ENCODE data around the gene TMEM169. TPM values are rescaled to one million over a fixed set of nuclear protein-coding genes. Genes with fewer than 3 reads are reported as not detected.

Gene TMEM169
- total RNA-seq, 2 donors from 2014 or later = 1.4 to 1.5 TPM

DNA sequence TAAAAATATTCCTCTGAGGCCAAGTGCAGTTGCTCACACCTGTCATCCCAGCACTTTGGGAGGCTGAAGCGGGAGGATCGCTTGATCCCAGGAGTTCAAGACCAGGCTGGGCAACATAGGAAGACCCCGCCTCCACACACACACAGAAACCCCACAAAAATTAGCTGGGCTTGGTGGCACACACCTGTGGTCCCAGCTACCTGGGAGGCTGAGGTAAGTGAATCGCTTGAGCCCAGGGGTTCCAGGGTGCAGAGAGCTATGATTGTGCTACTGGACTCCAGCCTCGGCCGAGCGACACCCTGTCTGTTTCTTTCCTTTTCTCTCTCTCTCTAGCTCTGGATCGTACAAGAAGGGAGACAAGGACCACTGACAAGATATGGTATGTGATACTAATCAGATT, 25.6 kb downstream of the TMEM169 start:
- H3K27ac Mint-ChIP-seq = no peak overlapping the region
- peaks cover 37% of the 10 kb centered on the region for H3K36me3 Mint-ChIP-seq (ENCODE audit: low read depth)
- no peaks in the 10 kb centered on the region for H3K27me3 Mint-ChIP-seq
- peak overlapping the region; percentile 97 for H3K4me3 Mint-ChIP-seq
- peaks cover 16% of the 10 kb centered on the region for H3K4me1 Mint-ChIP-seq
- H3K9me3 Mint-ChIP-seq = no peaks in the 10 kb centered on the region
- ATAC-seq (replicated peaks) = no peak

- H3K36me3 Mint-ChIP-seq (ENCODE audit: low read depth) = peaks cover 42% of the 10 kb centered on the region
- ATAC-seq (replicated peaks) = no peak
- peaks cover 19% of the 10 kb centered on the region for H3K4me1 Mint-ChIP-seq
- no peaks in the 10 kb centered on the region for H3K9me3 Mint-ChIP-seq
- no peaks in the 10 kb centered on the region for H3K27me3 Mint-ChIP-seq
- no peak overlapping the region for H3K27ac Mint-ChIP-seq
- peak overlapping the region; percentile 97 for H3K4me3 Mint-ChIP-seq
These were observed 26.0 kb downstream of the TMEM169 start for GRCh38 chr2:216107760-216108159.

- Mint-ChIP-seq H3K27me3 (no peaks in the 10 kb centered on the region), H3K9me3 (no peaks in the 10 kb centered on the region), H3K36me3 (ENCODE audit: low read depth) (peaks cover 48% of the 10 kb centered on the region), H3K4me1 (peaks cover 25% of the 10 kb centered on the region), H3K4me3 (peak overlapping the region; percentile 97), H3K27ac (peak overlapping the region; percentile 100)
- no peak for ATAC-seq (replicated peaks)
These were observed 26.7 kb downstream of the TMEM169 start for GRCh38 chr2:216108310-216108966.

DNA sequence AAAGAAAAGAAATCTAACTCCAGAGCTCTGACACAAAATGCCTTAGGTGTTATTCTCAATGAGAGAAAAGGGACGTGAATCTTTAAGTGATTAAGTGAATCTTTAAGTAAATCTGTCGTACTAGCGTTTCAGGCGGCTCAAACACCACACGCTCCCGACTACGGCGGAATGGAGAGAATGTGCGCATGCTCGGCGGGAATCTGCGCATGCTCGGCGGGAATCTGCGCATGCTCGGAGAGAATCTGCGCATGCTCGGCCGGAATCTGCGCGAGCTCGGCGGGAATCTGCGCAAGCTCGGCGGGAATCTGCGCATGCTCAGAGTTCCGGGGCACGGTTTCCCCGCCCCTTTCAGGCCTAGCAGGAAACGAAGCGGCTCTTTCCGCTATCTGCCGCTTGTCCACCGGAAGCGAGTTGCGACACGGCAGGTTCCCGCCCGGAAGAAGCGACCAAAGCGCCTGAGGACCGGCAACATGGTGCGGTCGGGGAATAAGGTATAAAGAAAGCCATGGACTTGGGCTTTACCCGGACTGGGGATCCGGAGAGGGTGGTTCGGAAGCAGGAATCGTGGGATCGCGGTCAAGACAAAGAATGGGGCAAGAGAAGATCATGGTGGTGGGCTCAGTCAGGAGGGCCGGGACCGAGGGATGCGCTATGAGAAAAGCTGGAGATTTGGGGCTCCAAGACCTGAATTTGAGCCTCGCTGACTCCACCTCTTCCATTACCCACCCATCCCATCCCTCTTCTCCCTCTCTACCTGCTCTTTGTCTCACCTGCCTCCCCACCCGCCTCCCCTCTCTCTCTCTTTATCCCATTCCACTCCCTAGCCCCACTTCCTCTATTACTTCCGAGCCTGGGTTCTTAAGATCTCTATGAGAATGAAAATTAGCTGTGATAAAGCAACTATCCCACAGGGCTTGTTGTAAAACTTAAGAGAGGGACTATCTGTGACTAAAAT, 27.5 kb downstream of the TMEM169 start, which contains the start of gene XRCC5:
TSS of gene XRCC5 (plus strand) at position 382 of the 955 bp plus-strand sequence. CDS start at position 471, 89 bp downstream.
- peak; percentile 77 for ATAC-seq (replicated peaks)
- H3K4me1 Mint-ChIP-seq = peaks cover 33% of the 10 kb centered on the region
- H3K27me3 Mint-ChIP-seq = no peaks in the 10 kb centered on the region
- peak within 1 kb of the TSS; percentile 100 for H3K27ac Mint-ChIP-seq
- peaks cover 57% of the 10 kb centered on the region for H3K36me3 Mint-ChIP-seq (ENCODE audit: low read depth)
- no peaks in the 10 kb centered on the region for H3K9me3 Mint-ChIP-seq
- H3K4me3 Mint-ChIP-seq = peak within 1 kb of the TSS; percentile 97

DNA sequence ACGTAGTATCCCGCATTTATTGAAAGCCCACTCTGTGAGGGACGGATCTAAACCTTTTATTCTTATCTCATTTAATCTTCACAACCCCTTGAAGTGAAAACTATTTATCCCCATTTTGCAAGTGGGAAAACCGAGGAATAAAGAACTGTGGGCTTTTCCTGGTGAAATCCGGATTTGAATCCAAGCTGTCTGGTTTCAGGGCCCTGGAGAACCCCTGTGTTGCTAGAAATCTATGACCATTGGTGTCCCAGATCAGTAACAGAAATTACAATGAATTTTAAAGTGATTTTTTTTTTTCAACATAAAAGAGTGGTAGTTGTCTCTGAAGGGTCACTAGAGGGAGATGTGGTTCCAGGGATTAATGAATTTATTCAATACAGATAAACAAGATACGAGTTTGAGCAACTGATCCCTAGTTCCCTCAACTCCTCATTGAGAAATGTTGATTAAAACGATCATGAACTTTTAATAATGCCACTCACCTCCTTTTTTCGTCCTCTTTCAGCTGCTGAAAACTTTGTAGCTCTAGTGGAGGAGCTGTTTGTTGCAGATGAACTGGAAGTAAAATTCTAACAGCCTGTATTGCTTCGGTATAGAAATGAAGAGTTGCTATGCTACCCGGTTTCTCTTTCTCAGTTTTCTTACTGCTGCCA, 28.4 kb downstream of the TMEM169 start:
- H3K9me3 Mint-ChIP-seq = no peaks in the 10 kb centered on the region
- peaks cover 65% of the 10 kb centered on the region for H3K36me3 Mint-ChIP-seq (ENCODE audit: low read depth)
- H3K4me3 Mint-ChIP-seq = peak overlapping the region; percentile 97
- H3K27ac Mint-ChIP-seq = peak overlapping the region; percentile 100
- no peaks in the 10 kb centered on the region for H3K27me3 Mint-ChIP-seq
- ATAC-seq (replicated peaks) = no peak
- peaks cover 42% of the 10 kb centered on the region for H3K4me1 Mint-ChIP-seq

GRCh38 chr2:216110620-216111019, 28.9 kb downstream of the TMEM169 start:
- H3K4me1 Mint-ChIP-seq = peaks cover 44% of the 10 kb centered on the region
- H3K9me3 Mint-ChIP-seq = no peaks in the 10 kb centered on the region
- no peak for ATAC-seq (replicated peaks)
- peak overlapping the region; percentile 97 for H3K4me3 Mint-ChIP-seq
- H3K27me3 Mint-ChIP-seq = no peaks in the 10 kb centered on the region
- peaks cover 70% of the 10 kb centered on the region for H3K36me3 Mint-ChIP-seq (ENCODE audit: low read depth)
- peak overlapping the region; percentile 100 for H3K27ac Mint-ChIP-seq

DNA sequence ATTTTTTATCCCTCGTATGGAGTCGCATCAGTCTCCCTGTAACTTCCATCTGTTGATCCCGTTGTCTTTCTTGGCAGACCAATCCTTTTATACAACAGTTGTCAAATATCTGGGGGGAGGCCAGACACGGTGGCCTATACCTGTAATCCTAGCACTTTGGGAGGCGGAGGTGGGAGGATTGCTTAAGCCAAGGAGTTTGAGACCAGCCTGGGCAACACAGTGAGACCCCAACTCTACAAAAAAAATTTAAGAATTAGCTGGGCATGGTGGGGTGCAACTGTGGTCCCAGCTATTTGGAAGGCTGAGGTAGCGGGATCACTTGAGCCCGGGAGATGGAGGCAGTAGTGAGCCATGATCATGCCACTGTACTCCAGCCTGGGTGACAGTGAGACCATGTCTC, 29.4 kb downstream of the TMEM169 start:
- no peaks in the 10 kb centered on the region for H3K27me3 Mint-ChIP-seq
- H3K4me1 Mint-ChIP-seq = peaks cover 45% of the 10 kb centered on the region
- peak overlapping the region; percentile 97 for H3K4me3 Mint-ChIP-seq
- no peaks in the 10 kb centered on the region for H3K9me3 Mint-ChIP-seq
- H3K36me3 Mint-ChIP-seq (ENCODE audit: low read depth) = peaks cover 75% of the 10 kb centered on the region
- no peak for ATAC-seq (replicated peaks)
- peak overlapping the region; percentile 100 for H3K27ac Mint-ChIP-seq

DNA sequence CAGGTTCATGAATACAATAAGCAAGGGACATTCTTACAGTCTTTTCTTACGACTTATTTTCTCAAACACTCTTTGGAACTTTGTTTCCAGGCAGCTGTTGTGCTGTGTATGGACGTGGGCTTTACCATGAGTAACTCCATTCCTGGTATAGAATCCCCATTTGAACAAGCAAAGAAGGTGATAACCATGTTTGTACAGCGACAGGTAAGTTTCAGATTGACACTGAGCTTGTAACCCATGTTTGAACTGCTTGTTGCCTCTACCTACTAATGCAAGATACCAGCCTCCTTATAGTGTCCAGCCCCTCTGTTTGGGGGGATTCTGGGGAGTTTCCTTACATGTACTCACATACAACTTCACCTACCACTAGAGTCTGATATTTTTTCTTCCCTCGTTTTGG, 31.2 kb downstream of the TMEM169 start:
- H3K9me3 Mint-ChIP-seq = no peaks in the 10 kb centered on the region
- H3K4me1 Mint-ChIP-seq = peaks cover 56% of the 10 kb centered on the region
- peak overlapping the region; percentile 100 for H3K27ac Mint-ChIP-seq
- no peaks in the 10 kb centered on the region for H3K27me3 Mint-ChIP-seq
- ATAC-seq (replicated peaks) = peak; percentile 46
- peak overlapping the region; percentile 97 for H3K4me3 Mint-ChIP-seq
- peaks cover 93% of the 10 kb centered on the region for H3K36me3 Mint-ChIP-seq (ENCODE audit: low read depth)

DNA sequence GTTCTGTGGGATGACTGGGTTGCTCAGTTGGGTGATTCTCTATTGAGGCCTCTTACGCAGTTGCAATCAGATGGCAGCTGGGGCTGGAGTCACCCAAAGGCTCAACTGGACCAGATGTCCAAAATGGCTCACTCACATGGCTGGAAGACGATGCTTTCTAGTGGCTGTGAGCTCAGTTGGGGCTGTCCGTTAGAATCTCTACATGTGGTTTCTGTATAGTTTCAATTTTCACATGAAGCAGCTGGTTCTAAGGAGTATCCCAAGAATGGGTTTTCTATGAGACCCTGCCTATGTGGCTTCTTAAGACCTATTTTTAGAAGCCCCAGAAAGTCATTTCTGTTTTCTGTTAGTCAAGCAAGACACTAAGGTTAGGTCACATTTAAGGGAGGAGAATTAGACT, 31.9 kb downstream of the TMEM169 start:
- ATAC-seq (replicated peaks) = peak; percentile 18
- Mint-ChIP-seq H3K9me3 (no peaks in the 10 kb centered on the region), H3K4me1 (peaks cover 60% of the 10 kb centered on the region), H3K27me3 (no peaks in the 10 kb centered on the region), H3K27ac (peak overlapping the region; percentile 100), H3K4me3 (peak overlapping the region; percentile 97), H3K36me3 (ENCODE audit: low read depth) (peaks cover 100% of the 10 kb centered on the region)

GRCh38 chr2:216114382-216114713, 32.6 kb downstream of the TMEM169 start:
- H3K36me3 Mint-ChIP-seq (ENCODE audit: low read depth) = peaks cover 100% of the 10 kb centered on the region
- H3K27ac Mint-ChIP-seq = peak overlapping the region; percentile 100
- no peaks in the 10 kb centered on the region for H3K27me3 Mint-ChIP-seq
- H3K4me3 Mint-ChIP-seq = peak overlapping the region; percentile 97
- ATAC-seq (replicated peaks) = peak; percentile 7
- H3K9me3 Mint-ChIP-seq = no peaks in the 10 kb centered on the region
- peaks cover 60% of the 10 kb centered on the region for H3K4me1 Mint-ChIP-seq

- H3K4me1 Mint-ChIP-seq = peaks cover 64% of the 10 kb centered on the region
- ATAC-seq (replicated peaks) = peak; percentile 78
- H3K27ac Mint-ChIP-seq = peak overlapping the region; percentile 100
These were observed 33.2 kb downstream of the TMEM169 start for GRCh38 chr2:216114714-216115531.

DNA sequence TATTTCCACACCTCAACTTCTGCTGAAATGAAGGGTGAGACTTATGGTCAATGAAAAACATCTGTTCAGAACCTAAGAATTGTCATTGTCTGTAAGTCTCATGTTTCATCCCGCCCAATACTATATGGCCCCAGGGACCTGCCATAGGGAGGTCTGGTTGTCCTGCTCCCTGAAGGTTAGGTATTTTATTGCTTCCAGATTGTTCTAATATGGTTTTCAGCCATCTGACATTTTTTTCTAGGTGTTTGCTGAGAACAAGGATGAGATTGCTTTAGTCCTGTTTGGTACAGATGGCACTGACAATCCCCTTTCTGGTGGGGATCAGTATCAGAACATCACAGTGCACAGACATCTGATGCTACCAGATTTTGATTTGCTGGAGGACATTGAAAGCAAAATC, 34.7 kb downstream of the TMEM169 start:
- peak overlapping the region; percentile 87 for H3K27ac Mint-ChIP-seq

More at GRCh38 chr2:216114714-216115531, 33.2 kb downstream of the TMEM169 start:
- H3K4me3 Mint-ChIP-seq = peak overlapping the region; percentile 97
- no peaks in the 10 kb centered on the region for H3K9me3 Mint-ChIP-seq
- no peaks in the 10 kb centered on the region for H3K27me3 Mint-ChIP-seq
- H3K36me3 Mint-ChIP-seq (ENCODE audit: low read depth) = peaks cover 100% of the 10 kb centered on the region

DNA sequence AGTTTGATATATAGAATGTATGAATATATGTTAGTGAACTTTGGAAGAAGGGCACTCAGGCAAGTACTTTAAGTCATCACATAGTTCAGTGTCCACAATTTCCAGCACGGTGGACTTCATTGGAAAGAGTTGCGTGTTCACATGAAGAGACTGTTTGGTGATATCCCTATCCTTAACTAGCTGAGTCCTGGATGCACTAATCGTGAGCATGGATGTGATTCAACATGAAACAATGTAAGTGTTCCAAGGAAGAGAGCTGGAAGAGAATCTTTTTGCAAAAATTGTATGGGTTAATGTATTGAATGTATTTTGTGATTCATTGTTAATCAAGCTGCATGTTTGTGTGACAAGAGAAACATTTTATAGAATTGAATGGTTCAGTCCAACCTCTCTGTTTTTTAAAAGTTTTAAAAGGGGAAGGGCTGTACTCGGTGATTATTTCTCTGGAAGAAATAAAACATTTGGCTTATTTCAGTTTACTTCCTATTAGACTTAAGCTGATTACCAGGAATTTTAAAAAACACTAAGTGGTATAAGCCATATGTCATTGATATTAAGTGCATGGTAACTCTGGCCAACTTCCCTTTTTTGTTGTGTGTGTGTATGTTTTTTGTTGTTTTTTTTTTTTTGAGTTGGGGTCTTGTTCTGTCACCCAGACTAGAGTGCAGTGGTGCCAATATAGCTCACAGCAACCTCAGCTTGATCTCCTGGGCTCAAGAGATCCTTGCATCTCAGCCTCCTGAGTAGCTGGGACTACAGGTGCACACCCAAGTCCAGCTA, 36.0 kb downstream of the TMEM169 start:
- Mint-ChIP-seq H3K4me1 (peaks cover 64% of the 10 kb centered on the region), H3K9me3 (no peaks in the 10 kb centered on the region), H3K36me3 (ENCODE audit: low read depth) (peaks cover 100% of the 10 kb centered on the region), H3K4me3 (peak overlapping the region; percentile 72), H3K27ac (peak overlapping the region; percentile 93), H3K27me3 (no peaks in the 10 kb centered on the region)
- ATAC-seq (replicated peaks) = no peak

More for the DNA sequence above, 34.7 kb downstream of the TMEM169 start:
- ATAC-seq (replicated peaks) = no peak
- Mint-ChIP-seq H3K27me3 (no peaks in the 10 kb centered on the region), H3K4me3 (peak overlapping the region; percentile 71), H3K4me1 (peaks cover 68% of the 10 kb centered on the region), H3K36me3 (ENCODE audit: low read depth) (peaks cover 100% of the 10 kb centered on the region), H3K9me3 (no peaks in the 10 kb centered on the region)
